Ishikawa (cell line): ENCODE measurements around the gene LY6G6D.

Source experiments
- CEBPB ChIP-seq: IDR thresholded peaks from 2 replicates; pipeline ENCODE4 v1.6.1; 2012
- CREB1 ChIP-seq: IDR thresholded peaks from 2 replicates; pipeline ENCODE4 v1.6.1; 2012; ENCODE audit warnings: low read depth
- EGR1 ChIP-seq: IDR thresholded peaks from 2 replicates; pipeline ENCODE4 v1.6.1; 2012
- EP300 ChIP-seq: IDR thresholded peaks from 2 replicates; pipeline ENCODE4 v1.6.1; 2012; ENCODE audit warnings: borderline replicate concordance
- FOXM1 ChIP-seq: IDR thresholded peaks from 2 replicates; pipeline ENCODE4 v1.6.1; 2012; ENCODE audit warnings: low read depth, borderline replicate concordance
- MAX ChIP-seq: IDR thresholded peaks from 2 replicates; pipeline ENCODE4 v1.6.1; 2012
- NFIC ChIP-seq: IDR thresholded peaks from 2 replicates; pipeline ENCODE4 v1.6.1; 2012
- RAD21 ChIP-seq: IDR thresholded peaks from 2 replicates; pipeline ENCODE4 v1.6.1; 2012; ENCODE audit warnings: low read depth
- REST ChIP-seq: IDR thresholded peaks from 2 replicates; pipeline ENCODE4 v1.6.1; 2012; ENCODE audit warnings: low read depth, mild to moderate bottlenecking
- TAF1 ChIP-seq: IDR thresholded peaks from 2 replicates; pipeline ENCODE4 v1.6.1; 2012; ENCODE audit warnings: low read depth, mild to moderate bottlenecking
- TCF12 ChIP-seq: IDR thresholded peaks from 2 replicates; pipeline ENCODE4 v1.6.1; 2012; ENCODE audit warnings: low read depth
- TEAD4 ChIP-seq: IDR thresholded peaks from 2 replicates; pipeline ENCODE4 v1.6.1; 2012
- USF1 ChIP-seq: IDR thresholded peaks from 2 replicates; pipeline ENCODE4 v1.6.1; 2012
- YY1 ChIP-seq: IDR thresholded peaks from 2 replicates; pipeline ENCODE4 v1.6.1; 2012; ENCODE audit warnings: low read depth
- ZBTB7A ChIP-seq: IDR thresholded peaks from 2 replicates; pipeline ENCODE4 v1.6.1; 2012; ENCODE audit warnings: low read depth

The LY6G6D gene

GRCh38 chr6:31708224-31708623 is 6.9 kb upstream of the LY6G6D start:
- TF ChIP-seq TCF12 (no peak), RAD21 (no peak), TAF1 (no peak), YY1 (no peak), CREB1 (no peak), FOXM1 (no peak)

GRCh38 chr6:31710523-31711219 is 4.5 kb upstream of the LY6G6D start:
- TF ChIP-seq CREB1 (no peak), TAF1 (no peak), MAX (no peak), EGR1 (no peak), TEAD4 (no peak), TCF12 (no peak), USF1 (no peak), EP300 (no peak), NFIC (no peak), ZBTB7A (no peak), RAD21 (no peak), REST (no peak), CEBPB (no peak), FOXM1 (no peak), YY1 (no peak)

- TF ChIP-seq CREB1, result no peak
- TF ChIP-seq TAF1, result 0 out of 2 replicates have a peak, but pooled peaks have one; percentile 30
Measured at GRCh38 chr6:31711233-31711632, 3.9 kb upstream of the LY6G6D start.

- TF ChIP-seq EGR1 (no peak), RAD21 (no peak), CEBPB (no peak), YY1 (no peak), REST (no peak)
Measured at GRCh38 chr6:31712296-31712695, 2.9 kb upstream of the LY6G6D start.

GRCh38 chr6:31713465-31713864 is 1.7 kb upstream of the LY6G6D start:
- no peak for TF ChIP-seq NFIC
- no peak for TF ChIP-seq USF1
- no peak for TF ChIP-seq FOXM1
- no peak for TF ChIP-seq YY1
- no peak for TF ChIP-seq MAX
- no peak for TF ChIP-seq TAF1
- TF ChIP-seq CREB1, result no peak
- no peak for TF ChIP-seq TEAD4
- no peak for TF ChIP-seq EGR1
- TF ChIP-seq CEBPB, result no peak
- no peak for TF ChIP-seq REST
- TF ChIP-seq RAD21, result no peak
- no peak for TF ChIP-seq ZBTB7A
- TF ChIP-seq EP300, result no peak
- no peak for TF ChIP-seq TCF12
